ENCODE results near the gene ZNF668. TPM values are rescaled to one million over a fixed set of nuclear protein-coding genes. Genes with fewer than 3 reads are reported as not detected.

Gene ZNF668
- total RNA-seq, result 14.4 and 14.5 TPM in 2 replicates

GRCh38 chr16:31073970-31074813 lies at the start of gene ZNF668, which contains the start of gene ZNF646:
Gene ZNF668, minus strand, starts transcription at chr16:31074240. Its CDS starts 9,781 bp downstream, at chr16:31064459.
Gene ZNF646, plus strand, starts transcription at chr16:31074422. Its CDS starts 1,903 bp downstream, at chr16:31076325.
- peaks cover 22% of the 10 kb centered on the region for H3K4me1 ChIP-seq (ENCODE audit: insufficient read depth, low read length)

DNA sequence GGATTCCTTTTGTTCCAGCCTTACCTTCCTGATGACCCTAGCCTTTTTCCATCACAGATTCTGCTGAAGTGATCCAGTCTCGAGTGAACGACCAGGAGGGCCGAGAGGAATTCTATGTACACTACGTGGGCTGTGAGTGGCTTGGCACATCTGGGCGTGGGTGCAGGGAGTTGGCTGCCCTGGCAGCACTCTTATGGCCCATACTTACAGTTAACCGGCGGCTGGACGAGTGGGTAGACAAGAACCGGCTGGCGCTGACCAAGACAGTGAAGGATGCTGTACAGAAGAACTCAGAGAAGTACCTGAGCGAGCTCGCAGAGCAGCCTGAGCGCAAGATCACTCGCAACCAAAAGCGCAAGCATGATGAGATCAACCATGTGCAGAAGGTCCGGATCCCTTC lies 46.1 kb upstream of the ZNF668 start:
- peaks cover 33% of the 10 kb centered on the region for H3K36me3 ChIP-seq (ENCODE audit: insufficient read depth, low read length)
- no peak for DNase-seq (ENCODE audit: insufficient read length, low spot score, missing footprints)
- no peak overlapping the region for H3K4me3 ChIP-seq (ENCODE audit: insufficient read depth, low read length)
- H3K4me1 ChIP-seq (ENCODE audit: insufficient read depth, low read length), result peaks cover 11% of the 10 kb centered on the region
- no peak overlapping the region for H3K27ac ChIP-seq (ENCODE audit: low read depth, low read length)
- H2AFZ ChIP-seq (ENCODE audit: low read length), result no peak overlapping the region
- no peaks in the 10 kb centered on the region for H3K27me3 ChIP-seq (ENCODE audit: insufficient read depth, low read length)
- TF ChIP-seq CTCF (IDR thresholded peaks at IDR 0.05; ENCODE audit: extremely low read depth, low read depth, low read length), result no peak
- H4K20me1 ChIP-seq (ENCODE audit: insufficient read depth, low read length), result peaks cover 6% of the 10 kb centered on the region
- H3K9me3 ChIP-seq (ENCODE audit: low read depth, low read length), result no peaks in the 10 kb centered on the region
- H3K4me2 ChIP-seq (ENCODE audit: insufficient read depth, low read length), result no peak overlapping the region
- H3K79me2 ChIP-seq (ENCODE audit: insufficient read depth, low read length), result peaks cover 24% of the 10 kb centered on the region

More at GRCh38 chr16:31073970-31074813, at the start of gene ZNF668, which contains the start of gene ZNF646:
- H3K9me3 ChIP-seq (ENCODE audit: low read depth, low read length), result no peaks in the 10 kb centered on the region
- H3K27me3 ChIP-seq (ENCODE audit: insufficient read depth, low read length), result no peaks in the 10 kb centered on the region
- H4K20me1 ChIP-seq (ENCODE audit: insufficient read depth, low read length), result peaks cover 5% of the 10 kb centered on the region
- TF ChIP-seq CTCF (IDR thresholded peaks at IDR 0.05; ENCODE audit: extremely low read depth, low read depth, low read length), result no peak
- H3K4me2 ChIP-seq (ENCODE audit: insufficient read depth, low read length), result peak within 1 kb of the TSS; percentile 98
- peak within 1 kb of the TSS; percentile 93 for H3K27ac ChIP-seq (ENCODE audit: low read depth, low read length)
- peaks cover 28% of the 10 kb centered on the region for H3K36me3 ChIP-seq (ENCODE audit: insufficient read depth, low read length)
- H3K79me2 ChIP-seq (ENCODE audit: insufficient read depth, low read length), result peaks cover 88% of the 10 kb centered on the region
- H3K4me3 ChIP-seq (ENCODE audit: insufficient read depth, low read length), result peak within 1 kb of the TSS; percentile 94
- H2AFZ ChIP-seq (ENCODE audit: low read length), result peak within 1 kb of the TSS; percentile 88
- DNase-seq (ENCODE audit: insufficient read length, low spot score, missing footprints), result peak; percentile 100

DNA sequence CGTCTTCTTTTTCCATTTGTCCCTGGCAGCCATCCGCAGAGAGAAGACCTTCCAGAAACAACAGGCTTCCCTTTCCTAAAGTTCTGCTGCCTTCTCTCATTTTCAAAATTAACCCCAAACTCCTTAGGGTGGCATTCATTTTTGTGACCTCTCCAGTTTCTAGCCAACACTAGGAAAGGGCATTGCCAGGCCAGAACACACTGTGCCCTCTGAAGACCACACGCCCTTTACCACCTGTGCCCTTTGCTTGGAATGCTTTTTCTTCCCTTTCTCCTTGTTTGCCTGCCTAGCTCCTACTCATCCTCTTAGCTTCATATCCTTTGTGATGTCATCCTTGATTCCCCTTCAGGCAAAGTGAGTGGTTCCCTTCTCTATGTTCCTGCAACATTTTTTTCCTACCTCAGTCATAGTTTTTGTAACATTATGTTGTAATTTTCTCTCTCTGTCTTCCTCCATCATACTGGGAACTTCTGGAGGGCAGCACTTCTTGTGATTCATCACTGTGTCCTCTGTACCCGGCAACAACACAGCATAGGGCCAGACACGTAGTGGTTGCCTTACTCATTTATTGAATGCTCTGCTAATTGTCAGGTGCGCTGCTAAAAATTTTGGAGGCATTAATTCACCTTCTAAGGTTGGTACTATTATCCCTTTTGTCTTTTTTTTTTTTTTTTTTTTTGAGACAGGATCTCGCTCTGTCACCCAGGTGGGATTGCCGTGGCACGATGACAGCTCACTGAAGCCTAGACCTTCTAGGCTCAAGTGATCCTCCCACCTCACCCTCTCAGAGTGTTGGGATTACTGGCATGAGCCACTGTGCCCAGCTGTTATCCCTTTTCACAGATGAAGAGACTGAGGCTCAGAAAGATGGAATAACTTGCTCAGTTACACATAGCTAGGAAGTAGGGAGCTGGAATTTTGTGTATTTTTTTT lies 44.4 kb upstream of the ZNF668 start:
- Histone ChIP-seq H3K27me3 (ENCODE audit: insufficient read depth, low read length) (no peaks in the 10 kb centered on the region), H3K4me3 (ENCODE audit: insufficient read depth, low read length) (peak overlapping the region; percentile 80), H3K4me2 (ENCODE audit: insufficient read depth, low read length) (peak overlapping the region; percentile 95), H2AFZ (ENCODE audit: low read length) (peak overlapping the region; percentile 86), H3K4me1 (ENCODE audit: insufficient read depth, low read length) (peaks cover 11% of the 10 kb centered on the region), H3K79me2 (ENCODE audit: insufficient read depth, low read length) (peaks cover 24% of the 10 kb centered on the region), H3K36me3 (ENCODE audit: insufficient read depth, low read length) (peaks cover 33% of the 10 kb centered on the region), H3K9me3 (ENCODE audit: low read depth, low read length) (no peaks in the 10 kb centered on the region), H4K20me1 (ENCODE audit: insufficient read depth, low read length) (peaks cover 6% of the 10 kb centered on the region), H3K27ac (ENCODE audit: low read depth, low read length) (peak overlapping the region; percentile 97)
- peak; percentile 95 for DNase-seq (ENCODE audit: insufficient read length, low spot score, missing footprints)
- no peak for TF ChIP-seq CTCF (IDR thresholded peaks at IDR 0.05; ENCODE audit: extremely low read depth, low read depth, low read length)

Data from osteoblast (primary cell).